ENCODE measurements around the gene PIP5K1B.

Gene PIP5K1B

GRCh38 chr9:69036309-69036708 is 331.3 kb downstream of the PIP5K1B start:
- peak overlapping the region; percentile 90 for H2AFZ ChIP-seq
- no peak for TF ChIP-seq CTCF (IDR thresholded peaks at IDR 0.05)
- H3K4me1 ChIP-seq: no peaks in the 10 kb centered on the region
- H3K27ac ChIP-seq: peak overlapping the region; percentile 69
- H3K9me3 ChIP-seq (ENCODE audit: control insufficient read depth, low read length): no peaks in the 10 kb centered on the region
- peak overlapping the region; percentile 93 for H3K4me3 ChIP-seq (ENCODE audit: low read depth, low read length)
- no peaks in the 10 kb centered on the region for H3K79me2 ChIP-seq
- peak overlapping the region; percentile 94 for H3K4me2 ChIP-seq (ENCODE audit: low read length)
- no peaks in the 10 kb centered on the region for H3K36me3 ChIP-seq (ENCODE audit: control insufficient read depth, insufficient read depth, low read length)
- no peaks in the 10 kb centered on the region for H3K27me3 ChIP-seq (ENCODE audit: control insufficient read depth, insufficient read depth, low read length)
- H3K9ac ChIP-seq: no peak overlapping the region

- H3K27me3 ChIP-seq (ENCODE audit: control insufficient read depth, insufficient read depth, low read length): no peaks in the 10 kb centered on the region
- no peaks in the 10 kb centered on the region for H3K79me2 ChIP-seq
- H3K4me3 ChIP-seq (ENCODE audit: low read depth, low read length): peak overlapping the region; percentile 93
- peak overlapping the region; percentile 69 for H3K27ac ChIP-seq
- H3K36me3 ChIP-seq (ENCODE audit: control insufficient read depth, insufficient read depth, low read length): no peaks in the 10 kb centered on the region
- no peaks in the 10 kb centered on the region for H3K9me3 ChIP-seq (ENCODE audit: control insufficient read depth, low read length)
- TF ChIP-seq CTCF (IDR thresholded peaks at IDR 0.05): no peak
- peak overlapping the region; percentile 94 for H3K4me2 ChIP-seq (ENCODE audit: low read length)
- no peak overlapping the region for H3K9ac ChIP-seq
- no peaks in the 10 kb centered on the region for H3K4me1 ChIP-seq
- peak overlapping the region; percentile 90 for H2AFZ ChIP-seq
These were observed 331.8 kb downstream of the PIP5K1B start for GRCh38 chr9:69036799-69037198.

GRCh38 chr9:69040646-69041045 is 335.6 kb downstream of the PIP5K1B start:
- no peak for TF ChIP-seq CTCF (IDR thresholded peaks at IDR 0.05)
- Histone ChIP-seq H3K9ac (no peak overlapping the region), H3K79me2 (no peaks in the 10 kb centered on the region), H3K27me3 (ENCODE audit: control insufficient read depth, insufficient read depth, low read length) (no peaks in the 10 kb centered on the region), H3K4me3 (ENCODE audit: low read depth, low read length) (no peak overlapping the region), H3K4me2 (ENCODE audit: low read length) (no peak overlapping the region), H3K9me3 (ENCODE audit: control insufficient read depth, low read length) (no peaks in the 10 kb centered on the region), H3K4me1 (no peaks in the 10 kb centered on the region), H3K27ac (no peak overlapping the region), H3K36me3 (ENCODE audit: control insufficient read depth, insufficient read depth, low read length) (no peaks in the 10 kb centered on the region), H2AFZ (no peak overlapping the region)

- Histone ChIP-seq H3K36me3 (ENCODE audit: control insufficient read depth, insufficient read depth, low read length) (no peaks in the 10 kb centered on the region), H2AFZ (no peak overlapping the region), H3K4me2 (ENCODE audit: low read length) (no peak overlapping the region), H3K27ac (peak overlapping the region; percentile 0), H3K9ac (no peak overlapping the region), H3K27me3 (ENCODE audit: control insufficient read depth, insufficient read depth, low read length) (no peaks in the 10 kb centered on the region), H3K4me1 (no peaks in the 10 kb centered on the region), H3K4me3 (ENCODE audit: low read depth, low read length) (no peak overlapping the region), H3K79me2 (no peaks in the 10 kb centered on the region), H3K9me3 (ENCODE audit: control insufficient read depth, low read length) (no peaks in the 10 kb centered on the region)
- TF ChIP-seq CTCF (IDR thresholded peaks at IDR 0.05): no peak
These were observed 339.5 kb downstream of the PIP5K1B start for GRCh38 chr9:69044240-69045219.
